RKO (cell line): ENCODE data around the gene ZNF565.
"Not testable (repeated sequence)": the region's sequence is repeated elsewhere in the genome, so short reads cannot be mapped to it uniquely, and the experiment has no call there.

ENCODE experiments used
- DNase-seq: peaks from one replicate; pipeline ENCODE4 v3.0.0-alpha.2; 2016; ENCODE audit warnings: low spot score

The ZNF565 gene

GRCh38 chr19:36149673-36150406 lies 64.6 kb downstream of the ZNF565 start:
- DNase-seq: no peak

- no peak for DNase-seq
Measured at GRCh38 chr19:36144624-36145023, 69.8 kb downstream of the ZNF565 start.

GRCh38 chr19:36142496-36142895 lies 72.0 kb downstream of the ZNF565 start:
- no peak for DNase-seq

- DNase-seq: no peak
Measured at GRCh38 chr19:36142046-36142445, 72.4 kb downstream of the ZNF565 start.

GRCh38 chr19:36141039-36141927 lies 73.2 kb downstream of the ZNF565 start:
- DNase-seq: peak; percentile 75

- DNase-seq: peak; percentile 57
Measured at GRCh38 chr19:36140304-36141038, 74.0 kb downstream of the ZNF565 start.

- DNase-seq: peak; percentile 96
Measured at GRCh38 chr19:36139473-36140303, 74.8 kb downstream of the ZNF565 start, which contains the start of gene CAPNS1. Gene CAPNS1 (plus strand): TSS chr19:36140066. CDS start chr19:36141012, 946 bp downstream.

GRCh38 chr19:36139120-36139472 lies 75.4 kb downstream of the ZNF565 start:
- no peak for DNase-seq

- DNase-seq: peak; percentile 62
Measured at GRCh38 chr19:36136964-36137686, 77.3 kb downstream of the ZNF565 start.

GRCh38 chr19:36134867-36135266 lies 79.6 kb downstream of the ZNF565 start:
- DNase-seq: not testable (repeated sequence)
